H9 (cell line): ENCODE measurements around the gene GJE1. TPM values are rescaled to one million over a fixed set of nuclear protein-coding genes. Genes with fewer than 3 reads are reported as not detected.

ENCODE experiments used
- DNase-seq: peaks from one replicate; pipeline ENCODE4 v3.0.0-alpha.2; 2017
- H2AFZ ChIP-seq: one replicate; pipeline ENCODE4 v1.6.1; 2013; ENCODE audit warnings: mild to moderate bottlenecking, low read length, control low read depth, moderate library complexity
- H2AK5ac ChIP-seq: 2 replicates; pipeline ENCODE4 v1.6.1; 2013; ENCODE audit warnings: low read length, control low read depth, mixed read lengths; ENCODE audit not compliant: insufficient read length
- H2BK120ac ChIP-seq: one replicate; pipeline ENCODE4 v1.6.1; 2013; ENCODE audit warnings: low read depth, mild to moderate bottlenecking, low read length, control low read depth, inconsistent platforms; ENCODE audit not compliant: poor library complexity, severe bottlenecking
- H2BK12ac ChIP-seq: 2 replicates; pipeline ENCODE4 v1.6.1; 2013; ENCODE audit warnings: low read length, control low read depth, mixed read lengths, low read depth; ENCODE audit not compliant: insufficient read length
- H2BK15ac ChIP-seq: 2 replicates; pipeline ENCODE4 v1.6.1; 2013; ENCODE audit warnings: low read depth, low read length, control low read depth
- H2BK20ac ChIP-seq: one replicate; pipeline ENCODE4 v1.6.1; 2013; ENCODE audit warnings: low read depth, mild to moderate bottlenecking, low read length, control low read depth, inconsistent platforms; ENCODE audit not compliant: poor library complexity, severe bottlenecking
- H2BK5ac ChIP-seq: 2 replicates; pipeline ENCODE4 v1.6.1; 2013; ENCODE audit warnings: low read length, control low read depth, mixed read lengths; ENCODE audit not compliant: insufficient read length
- H3K14ac ChIP-seq: 2 replicates; pipeline ENCODE4 v1.6.1; 2013; ENCODE audit warnings: low read length, control low read depth; ENCODE audit not compliant: insufficient read depth
- H3K18ac ChIP-seq: 2 replicates; pipeline ENCODE4 v1.6.1; 2013; ENCODE audit warnings: low read depth, mild to moderate bottlenecking, mixed read lengths, low read length, control low read depth; ENCODE audit not compliant: insufficient read length
- H3K23ac ChIP-seq: 2 replicates; pipeline ENCODE4 v1.6.1; 2013; ENCODE audit warnings: low read length, control low read depth, mixed read lengths, low read depth; ENCODE audit not compliant: insufficient read length
- H3K23me2 ChIP-seq: 2 replicates; pipeline ENCODE4 v1.6.1; 2013; ENCODE audit warnings: low read depth, mild to moderate bottlenecking, mixed read lengths, low read length, control low read depth; ENCODE audit not compliant: insufficient read length, poor library complexity, severe bottlenecking
- H3K27ac ChIP-seq: 2 replicates; pipeline ENCODE4 v1.5.1; 2013; ENCODE audit warnings: low read length, control low read depth, mixed read lengths, low read depth; ENCODE audit not compliant: insufficient read length
- H3K27me3 ChIP-seq: 2 replicates; pipeline ENCODE4 v1.6.1; 2013; ENCODE audit warnings: low read length, control low read depth, inconsistent platforms; ENCODE audit not compliant: insufficient read depth
- H3K4ac ChIP-seq: 2 replicates; pipeline ENCODE4 v1.6.1; 2013; ENCODE audit warnings: low read depth, mild to moderate bottlenecking, control low read depth, inconsistent platforms, low read length, moderate library complexity
- H3K4me1 ChIP-seq: 2 replicates; pipeline ENCODE4 v1.6.1; 2013; ENCODE audit warnings: low read length, control low read depth, inconsistent platforms; ENCODE audit not compliant: insufficient read depth
- H3K4me2 ChIP-seq: 2 replicates; pipeline ENCODE4 v1.6.1; 2013; ENCODE audit warnings: low read length, control low read depth, mixed read lengths; ENCODE audit not compliant: insufficient read length, insufficient read depth
- H3K56ac ChIP-seq: 2 replicates; pipeline ENCODE4 v1.6.1; 2013; ENCODE audit warnings: low read depth, mild to moderate bottlenecking, mixed read lengths, low read length, control low read depth; ENCODE audit not compliant: insufficient read length
- H3K79me1 ChIP-seq: 2 replicates; pipeline ENCODE4 v1.6.1; 2013; ENCODE audit warnings: low read depth, mild to moderate bottlenecking, moderate library complexity, low read length, control low read depth, inconsistent platforms; ENCODE audit not compliant: insufficient read depth, poor library complexity, severe bottlenecking
- H3K79me2 ChIP-seq: 2 replicates; pipeline ENCODE4 v1.6.1; 2013; ENCODE audit warnings: low read length, control low read depth, inconsistent platforms; ENCODE audit not compliant: insufficient read depth
- H3K9ac ChIP-seq: 2 replicates; pipeline ENCODE4 v1.6.1; 2013; ENCODE audit warnings: low read length, control low read depth, mixed read lengths; ENCODE audit not compliant: insufficient read length; ENCODE audit errors: extremely low read depth
- H3K9me3 ChIP-seq: one replicate; pipeline ENCODE4 v1.6.1; 2013; ENCODE audit warnings: low read depth, low read length, inconsistent platforms; ENCODE audit not compliant: control insufficient read depth
- H3T11ph ChIP-seq: one replicate; pipeline ENCODE4 v1.6.1; 2013; ENCODE audit warnings: mild to moderate bottlenecking, low read length, control low read depth, inconsistent platforms
- H4K20me1 ChIP-seq: one replicate; pipeline ENCODE4 v1.6.1; 2013; ENCODE audit not compliant: control insufficient read depth, insufficient read length, insufficient read depth
- H4K5ac ChIP-seq: 2 replicates; pipeline ENCODE4 v1.6.1; 2013; ENCODE audit warnings: low read depth, mild to moderate bottlenecking, mixed read lengths, low read length, control low read depth; ENCODE audit not compliant: insufficient read length
- H4K8ac ChIP-seq: replicated peaks from 2 replicates; pipeline ENCODE4 v1.6.1; 2013; ENCODE audit warnings: low read length, control low read depth, mixed read lengths, low read depth; ENCODE audit not compliant: insufficient read length
- H4K91ac ChIP-seq: 2 replicates; pipeline ENCODE4 v1.6.1; 2013; ENCODE audit warnings: low read depth, mild to moderate bottlenecking, moderate library complexity, mixed read lengths, low read length, control low read depth; ENCODE audit not compliant: insufficient read length
- H3K27ac Mint-ChIP-seq, 3 experiments: 2 replicates in 2 of 3; 3 replicates in 1 of 3; pipeline ENCODE4 v1.8.0; 2020 to 2021; ENCODE audit warnings: mixed read lengths in 3 of 3, mild to moderate bottlenecking in 1 of 3, moderate library complexity in 1 of 3
- H3K27me3 Mint-ChIP-seq: 2 replicates; pipeline ENCODE4 v1.8.0; 2021; ENCODE audit warnings: low read depth, mild to moderate bottlenecking, moderate library complexity, mixed read lengths
- H3K36me3 Mint-ChIP-seq, 3 experiments: 2 replicates in 2 of 3; 3 replicates in 1 of 3; pipeline ENCODE4 v1.8.0; 2020 to 2021; ENCODE audit warnings: low read depth in 3 of 3, mixed read lengths in 3 of 3; ENCODE audit not compliant: insufficient read depth in 1 of 3
- H3K4me1 Mint-ChIP-seq, 2 experiments: 2 replicates each; pipeline ENCODE4 v1.8.0; 2020; ENCODE audit warnings: mixed read lengths in 2 of 2
- H3K4me3 Mint-ChIP-seq, 2 experiments: 2 replicates in 1 of 2; 3 replicates in 1 of 2; pipeline ENCODE4 v1.8.0; 2020 to 2021; ENCODE audit warnings: mild to moderate bottlenecking in 2 of 2, mixed read lengths in 2 of 2, moderate library complexity in 1 of 2
- H3K9me3 Mint-ChIP-seq, 2 experiments: 2 replicates in 1 of 2; 3 replicates in 1 of 2; pipeline ENCODE4 v1.8.0; 2020; ENCODE audit warnings: mild to moderate bottlenecking in 2 of 2, mixed read lengths in 2 of 2, moderate library complexity in 1 of 2
- CTCF ChIP-seq: fragments of 200-600 bp; sonication (generic); conservative IDR thresholded peaks from 3 replicates; pipeline ENCODE4 v1.8.0; 2021; ENCODE audit warnings: antibody characterized with exemption, mild to moderate bottlenecking
- WGBS: extraction: QIAGEN DNeasy Blood & Tissue Kit; methylation state at CpG from one replicate; pipeline ENCODE4 v1.1.7; 2013; ENCODE audit warnings: missing lambda C conversion rate, low lambda C conversion rate, mixed read lengths; ENCODE audit not compliant: insufficient read length; ENCODE audit errors: extremely low coverage; 5-methylcytosine and 5-hydroxymethylcytosine counted together
- total RNA-seq: library from RNA; stranded (reverse); gene quantifications from 2 replicates; pipeline ENCODE4 v1.2.1, GENCODE V29; 2021

Gene GJE1
- total RNA-seq, 1 experiment from 2014 or later, result not detected

GRCh38 chr6:142112451-142113061 lies 20.2 kb upstream of the GJE1 start:
- Histone ChIP-seq H2BK12ac (no peak overlapping the region), H3K23me2 (no peaks in the 10 kb centered on the region), H3K23ac (no peak overlapping the region), H3K56ac (no peak overlapping the region), H4K5ac (no peak overlapping the region), H2BK15ac (no peak overlapping the region), H3K79me1 (no peaks in the 10 kb centered on the region), H3K4me1 (no peaks in the 10 kb centered on the region), H4K91ac (no peak overlapping the region), H2BK5ac (no peak overlapping the region), H3K9ac (no peak overlapping the region), H3K18ac (no peak overlapping the region), H3K27ac (no peak overlapping the region), H3K79me2 (no peaks in the 10 kb centered on the region), H2AK5ac (no peak overlapping the region), H3K27me3 (no peaks in the 10 kb centered on the region), H3K4me2 (no peak overlapping the region), H4K8ac (no peak overlapping the region), H4K20me1 (no peaks in the 10 kb centered on the region), H3K4ac (no peak overlapping the region), H3K14ac (no peak overlapping the region), H2BK120ac (no peak overlapping the region), H2AFZ (no peak overlapping the region), H3T11ph (no peak overlapping the region), H3K9me3 (no peaks in the 10 kb centered on the region), H2BK20ac (no peak overlapping the region)
- Mint-ChIP-seq H3K4me3 (no peak overlapping the region), H3K9me3 (no peaks in the 10 kb centered on the region), H3K4me1 (peaks cover 4 to 7% of the 10 kb centered on the region in 2 experiments), H3K36me3 (peaks cover 0 to 2% (median 0%) of the 10 kb centered on the region in 3 experiments; a peak in 1 of 7 replicates), H3K27me3 (no peaks in the 10 kb centered on the region), H3K27ac (no peak overlapping the region)
- peak; percentile 85 for TF ChIP-seq CTCF
- peak; percentile 55 for DNase-seq
- no CpG with 5 or more reads among the region's 4 CpGs for WGBS
